SIG-M5 (cell line): ENCODE data around the gene ROMO1.
"Not testable (repeated sequence)": the region's sequence is repeated elsewhere in the genome, so short reads cannot be mapped to it uniquely, and the experiment has no call there.

Experiments used
- DNase-seq: peaks from one replicate; lab custom pipeline; 2025; lab: John Stamatoyannopoulos, UW

ROMO1 gene

DNA sequence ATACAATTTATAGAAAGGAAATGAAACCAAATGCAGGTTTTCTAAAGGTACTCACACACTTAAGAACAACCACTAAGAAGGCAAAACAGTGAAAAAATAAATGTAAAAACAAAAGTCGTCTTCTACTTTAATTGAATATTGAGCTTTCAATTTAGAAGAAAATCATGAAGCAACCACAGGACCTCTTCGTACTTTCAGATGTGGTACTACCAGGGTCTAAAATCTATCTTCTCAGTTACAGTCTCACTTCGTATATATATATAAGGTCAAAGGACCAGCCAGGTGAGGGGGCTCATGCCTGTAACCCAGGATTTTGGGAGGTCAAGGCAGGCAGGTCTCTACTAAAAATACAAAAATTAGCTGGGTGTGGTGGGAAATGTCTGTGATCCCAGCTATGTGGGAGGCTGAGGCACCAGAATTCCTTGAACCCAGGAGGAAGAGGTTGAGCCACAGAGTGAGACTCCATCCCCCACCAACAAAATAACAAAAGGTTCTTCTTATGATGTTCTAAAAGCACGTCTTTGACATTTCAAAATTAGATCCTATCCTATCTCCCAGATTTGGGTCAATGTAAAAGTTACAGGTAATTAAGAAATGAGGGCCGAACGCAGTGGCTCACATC lies 12.5 kb downstream of the ROMO1 start:
- no peak for DNase-seq

GRCh38 chr20:35713120-35713519 lies 13.9 kb downstream of the ROMO1 start:
- not testable (repeated sequence) for DNase-seq

GRCh38 chr20:35714127-35714526 lies 14.9 kb downstream of the ROMO1 start:
- DNase-seq, result no peak

DNA sequence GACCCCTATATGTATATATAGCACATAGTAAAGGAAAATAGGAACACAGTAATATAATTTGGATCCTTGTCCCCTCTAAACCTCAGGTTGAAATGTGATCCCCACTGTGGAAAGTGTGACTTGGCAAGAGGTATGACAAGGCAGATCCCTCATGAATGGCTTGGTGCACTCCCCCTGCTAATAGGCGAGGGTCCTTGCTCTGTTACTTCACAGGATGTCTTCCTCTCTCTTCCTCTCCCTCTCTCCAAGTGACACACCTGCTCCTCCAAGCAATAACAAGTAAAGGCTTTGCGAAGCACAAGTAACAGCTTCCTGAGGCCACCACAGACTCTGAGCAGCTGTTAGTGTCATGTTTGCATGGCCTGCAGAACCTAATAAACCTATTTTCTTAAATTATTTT lies 16.4 kb downstream of the ROMO1 start:
- no peak for DNase-seq

GRCh38 chr20:35716330-35716729 lies 17.1 kb downstream of the ROMO1 start:
- DNase-seq, result no peak

- DNase-seq, result not testable (repeated sequence)
These were observed 19.1 kb downstream of the ROMO1 start for GRCh38 chr20:35718321-35718720.

DNA sequence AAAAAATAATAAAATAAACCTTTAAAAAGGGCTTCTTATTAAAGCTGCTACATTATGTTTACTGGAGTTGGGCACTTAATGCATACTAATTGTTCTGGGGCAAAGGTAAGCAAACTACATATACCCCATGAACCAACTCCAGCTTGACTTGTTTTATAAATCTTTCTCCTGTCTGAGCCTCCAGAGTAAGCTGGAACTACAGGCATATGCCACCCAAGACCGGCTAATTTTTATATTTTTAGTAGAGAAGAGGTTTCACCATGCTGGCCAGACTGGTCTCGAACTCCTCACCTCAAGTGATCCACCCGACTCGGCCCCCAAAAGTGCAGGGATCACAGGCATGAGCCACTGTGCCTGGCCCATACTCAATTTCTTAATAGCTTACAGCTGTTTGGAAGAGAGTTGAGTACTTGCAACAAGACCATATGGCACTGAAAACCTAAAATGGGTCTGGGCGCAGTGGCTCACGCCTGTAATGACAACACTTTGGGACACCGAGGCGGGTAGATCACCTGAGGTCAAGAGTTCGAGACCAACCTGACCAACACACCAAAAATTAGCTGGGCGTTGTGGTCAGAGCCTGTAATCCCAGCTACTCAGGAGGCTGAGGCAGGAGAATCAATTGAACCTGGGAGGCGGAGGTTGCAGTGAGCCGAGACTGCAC lies 19.9 kb downstream of the ROMO1 start:
- DNase-seq, result no peak

GRCh38 chr20:35719717-35720116 lies 20.5 kb downstream of the ROMO1 start:
- DNase-seq, result no peak

GRCh38 chr20:35720165-35721123 lies 21.2 kb downstream of the ROMO1 start:
- DNase-seq, result no peak

GRCh38 chr20:35721219-35721618 lies 22.0 kb downstream of the ROMO1 start:
- DNase-seq, result no peak

- DNase-seq, result no peak
These were observed 22.4 kb downstream of the ROMO1 start for GRCh38 chr20:35721621-35722020.

DNA sequence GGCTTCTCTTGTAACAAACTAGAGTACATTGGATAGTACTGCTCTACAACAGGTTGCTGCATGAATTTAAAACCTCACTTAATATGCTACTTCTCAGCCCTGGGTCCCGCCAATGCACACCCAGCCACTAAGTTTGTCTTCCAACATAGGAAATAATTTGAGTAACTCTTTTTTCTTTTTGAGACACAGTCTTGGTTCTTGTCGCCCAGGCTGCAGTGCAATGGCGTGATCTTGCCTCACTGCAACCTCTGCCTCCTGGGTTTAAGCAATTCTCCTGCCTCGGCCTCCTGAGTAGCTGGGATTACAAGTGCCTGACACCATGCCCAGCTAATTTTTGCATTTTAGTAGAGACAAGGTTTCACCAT lies 24.1 kb downstream of the ROMO1 start:
- not testable (repeated sequence) for DNase-seq

DNA sequence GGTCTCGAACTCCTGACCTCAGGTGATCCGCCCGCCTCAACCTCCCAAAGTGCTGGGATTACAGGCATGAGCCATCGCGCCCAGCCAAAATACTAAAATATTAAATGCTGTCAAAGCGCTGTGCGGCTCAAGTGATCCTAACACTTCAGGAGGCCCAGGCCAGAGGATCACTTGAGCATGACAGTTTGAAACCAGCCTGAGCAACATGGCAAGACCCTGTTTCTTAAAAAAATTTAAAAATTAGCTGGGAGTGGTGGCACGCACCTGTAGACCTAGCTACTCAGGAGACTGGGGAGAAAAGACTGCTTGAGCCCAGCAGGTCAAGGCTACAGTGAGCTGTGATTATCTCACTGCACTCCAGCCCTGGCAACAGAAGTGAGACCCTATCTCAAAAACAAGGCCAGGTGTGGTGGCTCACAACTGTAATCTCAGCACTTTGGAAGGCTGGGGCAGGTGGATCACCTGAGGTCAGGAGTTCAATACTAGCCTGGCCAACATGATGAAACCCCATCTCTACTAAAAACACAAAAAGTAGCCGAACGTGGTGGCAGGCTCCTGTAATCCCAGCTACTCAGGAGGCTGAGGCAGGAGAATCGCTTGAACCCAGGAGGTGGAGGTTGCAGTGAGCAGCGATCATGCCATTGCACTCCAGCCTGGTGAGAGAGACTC lies 24.6 kb downstream of the ROMO1 start:
- DNase-seq, result not testable (repeated sequence)

- DNase-seq, result no peak
These were observed 25.4 kb downstream of the ROMO1 start for GRCh38 chr20:35724321-35725230.

- DNase-seq, result no peak
These were observed 27.9 kb downstream of the ROMO1 start for GRCh38 chr20:35726842-35727711.

- no peak for DNase-seq
These were observed 30.1 kb downstream of the ROMO1 start for GRCh38 chr20:35729283-35729807.

GRCh38 chr20:35729836-35730582 lies 30.8 kb downstream of the ROMO1 start:
- DNase-seq, result no peak

DNA sequence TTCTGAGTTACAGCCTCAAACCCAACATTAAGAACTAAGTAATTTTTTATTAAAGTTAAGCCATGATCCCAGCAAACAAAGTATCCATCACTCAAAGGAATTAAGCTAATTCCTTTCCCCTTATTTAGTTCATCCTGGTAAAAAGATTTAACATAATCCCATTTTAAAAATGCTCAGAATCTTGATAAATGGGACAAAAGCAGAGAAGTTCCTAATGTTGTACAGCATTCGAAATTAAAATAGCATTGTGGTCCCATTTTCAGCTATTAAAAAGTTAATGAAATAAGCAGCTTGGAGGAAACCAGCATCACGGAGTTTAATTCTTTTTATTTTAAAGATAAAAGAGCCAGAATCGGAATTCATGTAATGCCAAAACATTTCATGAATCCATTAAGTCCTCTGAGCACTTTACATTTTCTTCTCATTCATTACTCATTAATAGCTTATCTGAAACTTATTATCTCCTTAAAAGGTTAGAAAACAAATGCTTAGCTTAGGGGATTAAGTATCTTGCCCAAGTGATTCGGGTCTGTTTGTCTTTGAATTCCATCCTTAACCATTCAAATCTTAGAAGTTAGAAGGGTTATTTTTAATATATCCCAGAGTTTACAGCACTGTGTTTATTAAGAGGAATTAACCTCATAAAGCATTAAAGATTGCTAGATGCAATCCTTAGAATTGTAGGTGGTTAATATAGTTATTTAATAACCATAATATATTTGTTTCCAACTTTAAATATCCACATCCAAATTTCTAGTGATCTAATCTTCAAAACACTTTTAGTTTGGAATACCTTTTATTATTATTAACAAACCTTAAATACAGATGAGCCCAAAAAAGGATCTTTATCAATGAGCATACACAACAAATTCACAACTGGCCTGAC lies 31.6 kb downstream of the ROMO1 start:
- no peak for DNase-seq
